ENCODE results near the gene CD9. TPM values are rescaled to one million over a fixed set of nuclear protein-coding genes. Genes with fewer than 3 reads are reported as not detected.

CD9 gene
- polyA plus RNA-seq, 1 donor from 2014 or later, result not detected

DNA sequence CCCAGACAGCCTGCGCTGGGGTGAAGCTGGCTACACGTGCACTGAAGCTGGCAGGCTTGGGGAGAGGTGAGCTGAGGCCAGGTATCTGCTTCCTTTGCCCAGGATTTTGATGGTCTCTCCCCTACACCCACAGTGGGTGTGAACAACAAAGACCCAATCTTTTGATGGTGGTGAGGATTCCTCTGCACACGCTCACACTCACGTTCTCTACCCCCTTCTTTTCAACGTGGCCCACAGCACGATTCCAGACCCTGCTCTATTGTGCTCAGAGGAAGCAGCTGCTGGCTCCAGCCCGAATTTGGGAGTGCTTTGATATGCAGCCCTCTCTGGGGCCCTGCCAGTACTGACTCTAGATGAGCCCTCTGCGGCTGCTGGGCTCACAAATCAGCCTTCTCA is 4.9 kb downstream of the CD9 start:
- H3K27me3 ChIP-seq (ENCODE audit: insufficient read depth, low read depth, low read length), result peaks cover 32% of the 10 kb centered on the region
- no peaks in the 10 kb centered on the region for H3K9me2 ChIP-seq (ENCODE audit: insufficient read depth, low read length)
- H3K79me2 ChIP-seq (replicated peaks; ENCODE audit: insufficient read depth, low read length), result no peaks in the 10 kb centered on the region
- TF ChIP-seq POLR2AphosphoS5 (IDR thresholded peaks at IDR 0.05), result no peak
- TF ChIP-seq MXI1 (conservative IDR thresholded peaks at IDR 0.05; ENCODE audit: poor library complexity, severe bottlenecking), result no peak
- no peak for TF ChIP-seq CTCF (IDR thresholded peaks at IDR 0.05; ENCODE audit: poor library complexity, severe bottlenecking)
- no peak for TF ChIP-seq EP300 (conservative IDR thresholded peaks at IDR 0.05; ENCODE audit: poor library complexity, severe bottlenecking)
- TF ChIP-seq EZH2 (IDR thresholded peaks at IDR 0.05; ENCODE audit: borderline replicate concordance, insufficient read depth, low read length, poor library complexity, severe bottlenecking), result no peak
- TF ChIP-seq, protein P1, sequence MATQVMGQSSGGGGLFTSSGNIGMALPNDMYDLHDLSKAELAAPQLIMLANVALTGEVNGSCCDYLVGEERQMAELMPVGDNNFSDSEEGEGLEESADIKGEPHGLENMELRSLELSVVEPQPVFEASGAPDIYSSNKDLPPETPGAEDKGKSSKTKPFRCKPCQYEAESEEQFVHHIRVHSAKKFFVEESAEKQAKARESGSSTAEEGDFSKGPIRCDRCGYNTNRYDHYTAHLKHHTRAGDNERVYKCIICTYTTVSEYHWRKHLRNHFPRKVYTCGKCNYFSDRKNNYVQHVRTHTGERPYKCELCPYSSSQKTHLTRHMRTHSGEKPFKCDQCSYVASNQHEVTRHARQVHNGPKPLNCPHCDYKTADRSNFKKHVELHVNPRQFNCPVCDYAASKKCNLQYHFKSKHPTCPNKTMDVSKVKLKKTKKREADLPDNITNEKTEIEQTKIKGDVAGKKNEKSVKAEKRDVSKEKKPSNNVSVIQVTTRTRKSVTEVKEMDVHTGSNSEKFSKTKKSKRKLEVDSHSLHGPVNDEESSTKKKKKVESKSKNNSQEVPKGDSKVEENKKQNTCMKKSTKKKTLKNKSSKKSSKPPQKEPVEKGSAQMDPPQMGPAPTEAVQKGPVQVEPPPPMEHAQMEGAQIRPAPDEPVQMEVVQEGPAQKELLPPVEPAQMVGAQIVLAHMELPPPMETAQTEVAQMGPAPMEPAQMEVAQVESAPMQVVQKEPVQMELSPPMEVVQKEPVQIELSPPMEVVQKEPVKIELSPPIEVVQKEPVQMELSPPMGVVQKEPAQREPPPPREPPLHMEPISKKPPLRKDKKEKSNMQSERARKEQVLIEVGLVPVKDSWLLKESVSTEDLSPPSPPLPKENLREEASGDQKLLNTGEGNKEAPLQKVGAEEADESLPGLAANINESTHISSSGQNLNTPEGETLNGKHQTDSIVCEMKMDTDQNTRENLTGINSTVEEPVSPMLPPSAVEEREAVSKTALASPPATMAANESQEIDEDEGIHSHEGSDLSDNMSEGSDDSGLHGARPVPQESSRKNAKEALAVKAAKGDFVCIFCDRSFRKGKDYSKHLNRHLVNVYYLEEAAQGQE (IDR thresholded peaks at IDR 0.05; ENCODE audit: borderline replicate concordance), result no peak
- no peak for TF ChIP-seq TAF1 (IDR thresholded peaks at IDR 0.05; ENCODE audit: low read depth)
- no peak for TF ChIP-seq SMC3 (conservative IDR thresholded peaks at IDR 0.05; ENCODE audit: poor library complexity)
- TF ChIP-seq RAD21 (conservative IDR thresholded peaks at IDR 0.05), result no peak
- H3K27ac ChIP-seq (ENCODE audit: low read length), result no peak overlapping the region
- H4K20me1 ChIP-seq (ENCODE audit: insufficient read depth), result no peaks in the 10 kb centered on the region
- no peak overlapping the region for H3K4me3 ChIP-seq (ENCODE audit: low read length)
- H3K9me3 ChIP-seq (ENCODE audit: low read length), result no peaks in the 10 kb centered on the region
- H3K4me2 ChIP-seq (ENCODE audit: low read length), result no peak overlapping the region
- H3F3A ChIP-seq (ENCODE audit: insufficient read depth, low read length, poor library complexity, severe bottlenecking), result no peaks in the 10 kb centered on the region
- H3K36me3 ChIP-seq (ENCODE audit: insufficient read depth, low read length), result no peaks in the 10 kb centered on the region
- no peak overlapping the region for H3K9ac ChIP-seq (ENCODE audit: low read length)
- H2AFZ ChIP-seq (ENCODE audit: low read depth, low read length), result no peak overlapping the region

- no peak overlapping the region for H3K27ac ChIP-seq (ENCODE audit: low read length)
- no peaks in the 10 kb centered on the region for H3K79me2 ChIP-seq (replicated peaks; ENCODE audit: insufficient read depth, low read length)
- no peak overlapping the region for H3K4me2 ChIP-seq (ENCODE audit: low read length)
- H3F3A ChIP-seq (ENCODE audit: insufficient read depth, low read length, poor library complexity, severe bottlenecking), result no peaks in the 10 kb centered on the region
- no peaks in the 10 kb centered on the region for H4K20me1 ChIP-seq (ENCODE audit: insufficient read depth)
- no peak overlapping the region for H2AFZ ChIP-seq (ENCODE audit: low read depth, low read length)
- H3K4me3 ChIP-seq (ENCODE audit: low read length), result no peak overlapping the region
- TF ChIP-seq MXI1 (conservative IDR thresholded peaks at IDR 0.05; ENCODE audit: poor library complexity, severe bottlenecking) (no peak), SMC3 (conservative IDR thresholded peaks at IDR 0.05; ENCODE audit: poor library complexity) (no peak), TAF1 (IDR thresholded peaks at IDR 0.05; ENCODE audit: low read depth) (no peak)
- H3K9ac ChIP-seq (ENCODE audit: low read length), result no peak overlapping the region
- peaks cover 26% of the 10 kb centered on the region for H3K27me3 ChIP-seq (ENCODE audit: insufficient read depth, low read depth, low read length)
- H3K36me3 ChIP-seq (ENCODE audit: insufficient read depth, low read length), result no peaks in the 10 kb centered on the region
- no peaks in the 10 kb centered on the region for H3K9me3 ChIP-seq (ENCODE audit: low read length)
- H3K9me2 ChIP-seq (ENCODE audit: insufficient read depth, low read length), result no peaks in the 10 kb centered on the region
These were observed 5.6 kb downstream of the CD9 start for GRCh38 chr12:6205761-6206160.

GRCh38 chr12:6206327-6206726 is 6.1 kb downstream of the CD9 start:
- no peak overlapping the region for H2AFZ ChIP-seq (ENCODE audit: low read depth, low read length)
- H3K9ac ChIP-seq (ENCODE audit: low read length), result no peak overlapping the region
- no peaks in the 10 kb centered on the region for H4K20me1 ChIP-seq (ENCODE audit: insufficient read depth)
- H3K27me3 ChIP-seq (ENCODE audit: insufficient read depth, low read depth, low read length), result peaks cover 20% of the 10 kb centered on the region
- no peak overlapping the region for H3K27ac ChIP-seq (ENCODE audit: low read length)
- H3K79me2 ChIP-seq (replicated peaks; ENCODE audit: insufficient read depth, low read length), result no peaks in the 10 kb centered on the region
- no peak overlapping the region for H3K4me3 ChIP-seq (ENCODE audit: low read length)
- H3K9me3 ChIP-seq (ENCODE audit: low read length), result no peaks in the 10 kb centered on the region
- no peaks in the 10 kb centered on the region for H3F3A ChIP-seq (ENCODE audit: insufficient read depth, low read length, poor library complexity, severe bottlenecking)
- H3K36me3 ChIP-seq (ENCODE audit: insufficient read depth, low read length), result no peaks in the 10 kb centered on the region
- H3K9me2 ChIP-seq (ENCODE audit: insufficient read depth, low read length), result no peaks in the 10 kb centered on the region
- H3K4me2 ChIP-seq (ENCODE audit: low read length), result no peak overlapping the region
- TF ChIP-seq EZH2 (IDR thresholded peaks at IDR 0.05; ENCODE audit: borderline replicate concordance, insufficient read depth, low read length, poor library complexity, severe bottlenecking), result no peak
- TF ChIP-seq TAF1 (IDR thresholded peaks at IDR 0.05; ENCODE audit: low read depth), result no peak
- TF ChIP-seq CTCF (IDR thresholded peaks at IDR 0.05; ENCODE audit: poor library complexity, severe bottlenecking), result no peak
- TF ChIP-seq, protein P1 (IDR thresholded peaks at IDR 0.05; ENCODE audit: borderline replicate concordance), result no peak
